ENCODE results near the gene E2F4. TPM values are rescaled to one million over a fixed set of nuclear protein-coding genes. Genes with fewer than 3 reads are reported as not detected.

The E2F4 gene
- total RNA-seq, 3 donors from 2014 or later: 70.5 to 77.4 (median 72.9) TPM

DNA sequence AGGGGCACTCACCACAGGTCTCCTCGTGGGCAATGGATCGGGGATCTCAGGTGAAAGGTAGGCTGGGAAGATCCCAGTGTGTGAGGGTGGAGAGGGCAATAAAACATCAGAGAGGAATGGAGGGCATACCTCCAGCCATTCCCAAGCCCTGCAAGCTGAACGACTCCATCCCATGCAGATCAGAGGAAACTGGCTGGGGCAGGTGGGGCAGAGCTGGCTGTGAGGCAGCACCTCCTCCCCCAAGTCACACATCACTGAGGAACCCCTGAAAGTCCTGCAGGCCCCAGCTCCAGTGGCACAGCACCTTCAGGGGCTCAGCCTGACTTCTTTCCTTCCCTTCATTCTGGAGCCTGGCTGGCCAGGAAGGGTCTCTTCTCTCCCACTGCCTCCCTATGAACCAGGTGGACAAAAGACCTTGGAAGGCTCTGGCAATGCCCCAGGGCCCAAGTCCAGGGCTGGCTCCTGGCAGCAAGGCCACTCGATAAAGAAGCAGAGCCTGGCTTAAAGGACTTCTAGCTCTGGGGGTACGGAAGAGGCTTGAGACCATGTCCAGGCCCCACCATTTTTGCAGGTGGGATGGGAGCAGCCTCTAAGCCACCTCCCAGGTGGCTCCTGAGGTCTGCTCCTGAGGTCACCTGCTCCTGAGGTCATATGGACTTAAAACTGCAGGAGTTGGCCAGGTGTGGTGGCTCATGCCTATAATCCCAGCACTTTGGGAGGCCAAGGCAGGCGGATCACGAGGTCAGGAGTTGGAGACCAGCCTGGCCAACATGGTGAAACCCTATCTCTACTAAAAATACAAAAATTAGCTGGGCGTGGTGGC is 21.5 kb downstream of the E2F4 start:
- ATAC-seq (no peak), DNase-seq (no peak)
- TF ChIP-seq, protein P1, sequence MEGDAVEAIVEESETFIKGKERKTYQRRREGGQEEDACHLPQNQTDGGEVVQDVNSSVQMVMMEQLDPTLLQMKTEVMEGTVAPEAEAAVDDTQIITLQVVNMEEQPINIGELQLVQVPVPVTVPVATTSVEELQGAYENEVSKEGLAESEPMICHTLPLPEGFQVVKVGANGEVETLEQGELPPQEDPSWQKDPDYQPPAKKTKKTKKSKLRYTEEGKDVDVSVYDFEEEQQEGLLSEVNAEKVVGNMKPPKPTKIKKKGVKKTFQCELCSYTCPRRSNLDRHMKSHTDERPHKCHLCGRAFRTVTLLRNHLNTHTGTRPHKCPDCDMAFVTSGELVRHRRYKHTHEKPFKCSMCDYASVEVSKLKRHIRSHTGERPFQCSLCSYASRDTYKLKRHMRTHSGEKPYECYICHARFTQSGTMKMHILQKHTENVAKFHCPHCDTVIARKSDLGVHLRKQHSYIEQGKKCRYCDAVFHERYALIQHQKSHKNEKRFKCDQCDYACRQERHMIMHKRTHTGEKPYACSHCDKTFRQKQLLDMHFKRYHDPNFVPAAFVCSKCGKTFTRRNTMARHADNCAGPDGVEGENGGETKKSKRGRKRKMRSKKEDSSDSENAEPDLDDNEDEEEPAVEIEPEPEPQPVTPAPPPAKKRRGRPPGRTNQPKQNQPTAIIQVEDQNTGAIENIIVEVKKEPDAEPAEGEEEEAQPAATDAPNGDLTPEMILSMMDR (IDR thresholded peaks at IDR 0.05): no peak
- H3K36me3 ChIP-seq (ENCODE audit: low read depth): no peaks in the 10 kb centered on the region
- intact Hi-C loops (cut with DNase I, micrococcal nuclease): no loop called here
- H3K4me1 ChIP-seq (ENCODE audit: low read depth): no peaks in the 10 kb centered on the region
- H3K4me3 ChIP-seq: no peak overlapping the region
- no peaks in the 10 kb centered on the region for H3K9me3 ChIP-seq

DNA sequence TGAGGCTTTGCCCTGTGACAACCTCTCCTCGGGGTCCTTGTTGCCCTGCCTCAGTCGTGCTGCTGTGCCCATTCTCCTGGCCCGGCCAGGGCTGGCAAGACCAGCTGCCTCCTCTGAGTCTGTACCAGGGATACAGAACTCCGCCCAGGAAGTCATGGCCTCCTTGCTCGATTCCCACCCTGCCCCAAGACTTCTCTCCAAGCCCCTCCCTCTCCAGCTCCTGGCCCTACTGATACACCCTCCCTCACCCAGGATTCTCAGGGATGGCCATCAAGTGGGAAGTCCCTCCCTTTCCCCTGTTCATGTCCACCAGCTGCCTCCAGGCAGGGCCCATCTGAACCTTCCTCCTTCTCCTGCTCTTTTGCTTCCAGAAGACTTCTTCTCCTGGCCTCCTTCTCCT is 23.8 kb downstream of the E2F4 start:
- intact Hi-C loops (cut with DNase I, micrococcal nuclease): no loop called here
- ATAC-seq: no peak

DNA sequence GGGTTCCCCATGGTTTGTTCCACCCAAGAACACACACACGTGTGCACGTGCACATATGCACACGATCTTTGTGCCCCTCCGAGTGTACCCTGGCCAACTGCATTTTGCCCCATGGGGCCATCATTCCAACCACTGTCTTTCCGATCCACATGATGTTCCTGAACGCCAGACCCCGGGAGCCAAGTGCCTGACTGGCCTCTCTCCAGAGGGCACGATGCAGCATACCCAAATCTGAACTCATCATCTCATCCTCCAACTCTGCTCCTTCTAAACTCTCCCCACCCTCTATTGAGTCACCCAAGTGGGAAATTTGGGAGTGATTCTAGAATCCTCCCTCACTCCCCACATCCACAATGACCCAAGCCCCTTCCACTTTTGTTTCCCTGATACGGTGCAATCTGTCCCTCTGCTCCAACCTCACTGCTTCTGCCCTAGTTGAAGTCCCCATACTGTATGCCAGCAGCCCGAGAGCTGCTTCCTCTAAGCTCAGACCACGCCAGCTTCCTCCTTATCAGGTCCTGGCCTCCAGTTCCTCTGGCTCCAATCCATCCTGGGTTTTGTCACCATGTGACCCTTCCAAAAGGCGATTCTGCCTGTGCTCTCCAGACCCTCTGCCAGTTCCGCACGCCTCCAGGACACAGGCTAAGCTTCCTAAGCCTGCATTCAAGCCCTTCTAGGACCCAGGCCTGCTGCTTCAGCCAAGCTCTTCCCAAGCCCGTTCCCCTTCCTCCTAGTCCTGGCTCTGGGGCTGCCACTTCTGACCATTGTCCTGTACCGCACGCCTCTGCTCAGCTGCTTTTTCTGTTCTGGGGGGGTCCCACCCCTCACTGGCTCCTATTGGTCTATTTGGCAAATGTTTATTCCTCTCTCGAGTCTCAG is 24.9 kb downstream of the E2F4 start:
- Histone ChIP-seq H3K9me3 (no peaks in the 10 kb centered on the region), H3K4me3 (no peak overlapping the region), H3K4me1 (ENCODE audit: low read depth) (no peaks in the 10 kb centered on the region), H3K36me3 (ENCODE audit: low read depth) (no peaks in the 10 kb centered on the region)
- intact Hi-C loops (cut with DNase I, micrococcal nuclease): no loop called here
- DNase-seq (no peak), ATAC-seq (peak; percentile 50)
- TF ChIP-seq, protein P1 (IDR thresholded peaks at IDR 0.05): no peak

More for the DNA sequence above, 23.8 kb downstream of the E2F4 start:
- Histone ChIP-seq H3K36me3 (ENCODE audit: low read depth) (no peaks in the 10 kb centered on the region), H3K4me3 (no peak overlapping the region), H3K9me3 (no peaks in the 10 kb centered on the region), H3K4me1 (ENCODE audit: low read depth) (no peaks in the 10 kb centered on the region)
- TF ChIP-seq, protein P1 (IDR thresholded peaks at IDR 0.05): no peak
- DNase-seq: no peak

DNA sequence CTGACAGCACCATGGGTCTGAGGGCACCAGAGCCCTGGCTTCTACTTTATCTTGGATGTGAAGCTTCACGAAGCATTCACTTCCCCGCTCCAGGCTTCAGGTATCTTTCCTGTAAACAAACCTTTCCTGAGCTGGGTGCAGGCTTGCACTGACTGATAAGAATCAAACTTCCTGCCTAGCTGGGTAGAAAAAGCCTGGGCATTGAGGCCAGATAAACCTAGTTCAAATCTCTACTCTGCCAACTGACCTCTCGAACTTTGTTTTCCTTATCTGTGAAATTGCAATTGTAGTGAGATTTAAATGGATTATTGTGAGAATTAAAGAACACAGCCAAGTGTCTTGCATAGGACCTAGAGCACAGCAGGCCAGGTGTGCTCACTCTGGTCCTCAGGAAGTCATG is 32.0 kb downstream of the E2F4 start:
- Histone ChIP-seq H3K36me3 (ENCODE audit: low read depth) (peaks cover 4% of the 10 kb centered on the region), H3K9me3 (no peaks in the 10 kb centered on the region), H3K4me3 (no peak overlapping the region), H3K4me1 (ENCODE audit: low read depth) (peaks cover 8% of the 10 kb centered on the region)
- intact Hi-C loops (cut with DNase I, micrococcal nuclease): no loop called here
- TF ChIP-seq, protein P1 (IDR thresholded peaks at IDR 0.05): no peak
- DNase-seq (no peak), ATAC-seq (no peak)

DNA sequence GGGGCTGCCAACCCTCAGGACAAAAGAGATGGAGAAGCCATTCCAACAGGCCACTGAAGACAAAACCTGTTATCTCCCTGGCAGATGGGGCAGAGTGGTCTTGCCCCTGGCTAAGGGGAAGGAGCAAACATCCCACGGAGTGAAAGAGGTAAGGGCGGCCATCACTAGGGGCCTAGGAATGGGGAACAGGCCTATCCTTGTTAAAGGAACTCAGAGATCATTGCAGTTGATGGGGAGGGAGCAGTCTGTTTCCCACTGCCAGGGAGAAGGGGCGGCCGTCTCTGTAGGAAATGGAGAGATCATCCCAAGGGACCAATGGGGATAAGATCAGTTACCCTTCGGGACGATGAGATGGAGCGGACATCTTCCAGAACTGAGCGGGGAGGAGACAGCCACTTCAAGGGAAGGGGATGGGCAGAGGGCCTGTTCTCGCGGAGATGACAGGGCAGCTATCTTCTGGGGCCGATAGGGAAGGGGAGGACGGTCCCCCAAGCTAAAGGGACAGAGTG is 34.4 kb downstream of the E2F4 start:
- no peaks in the 10 kb centered on the region for H3K9me3 ChIP-seq
- peak overlapping the region; percentile 95 for H3K4me3 ChIP-seq
- TF ChIP-seq, protein P1 (IDR thresholded peaks at IDR 0.05): no peak
- H3K4me1 ChIP-seq (ENCODE audit: low read depth): peaks cover 8% of the 10 kb centered on the region
- intact Hi-C loops (cut with DNase I, micrococcal nuclease): no loop called here
- no peak for ATAC-seq
- H3K36me3 ChIP-seq (ENCODE audit: low read depth): peaks cover 4% of the 10 kb centered on the region
- DNase-seq: no peak
